HepG2 (cell line): ENCODE measurements around the gene PPP1CB. TPM values are rescaled to one million over a fixed set of nuclear protein-coding genes. Genes with fewer than 3 reads are reported as not detected.

Experiments used
- FOXK2 ChIP-seq: fragments of 450-650 bp; IDR thresholded peaks from 2 replicates; pipeline ENCODE4 v1.6.1; 2016
- ZNF749 ChIP-seq: sonication (generic); formaldehyde crosslinking; IDR thresholded peaks from 2 replicates; pipeline ENCODE4 v1.8.0; 2022; ENCODE audit warnings: mild to moderate bottlenecking, missing genetic modification reagents, moderate library complexity, borderline replicate concordance
- polyA plus RNA-seq, 8 experiments: library from polyadenylated mRNA; depleted of rRNA in 3 of 8; stranded (reverse) in 7 of 8; unstranded in 1 of 8; fragments of >200 nt; fragmentation: Illumina TruSeq in 4 of 8; extraction: Trizol in 4 of 8; gene quantifications; 2 replicates each; pipeline versions ENCODE4 v1.2.1 to v1.2.3, GENCODE V29; 2011 to 2016; ENCODE audit warnings: low read depth in 4 of 8, missing spikeins in 1 of 8, mixed read lengths in 1 of 8; ENCODE audit not compliant: insufficient read depth in 1 of 8
- total RNA-seq, 5 experiments: library from RNA; depleted of rRNA; stranded (reverse); fragments of >200 nt; fragmentation: Illumina TruSeq; extraction: Trizol; gene quantifications; 2 replicates each; pipeline ENCODE4 v1.2.3, GENCODE V29; 2016; ENCODE audit warnings: low read depth in 1 of 5
- TF ChIP-seq, protein P1 (sequence below): sonication (generic); formaldehyde crosslinking; IDR thresholded peaks from 2 replicates; pipeline ENCODE4 v1.4.0; 2020; ENCODE audit warnings: mild to moderate bottlenecking, missing genetic modification reagents
- TF ChIP-seq, protein P2 (sequence below): sonication (generic); formaldehyde crosslinking; IDR thresholded peaks from 2 replicates; pipeline ENCODE4 v1.8.1; 2023; ENCODE audit warnings: mild to moderate bottlenecking, inconsistent platforms, moderate library complexity, missing genetic modification reagents, borderline replicate concordance
- TF ChIP-seq, protein P3 (sequence below): sonication (generic); formaldehyde crosslinking; IDR thresholded peaks from 2 replicates; pipeline ENCODE4 v1.4.0; 2020; ENCODE audit warnings: mild to moderate bottlenecking, missing genetic modification reagents

The PPP1CB gene
- total and polyA plus RNA-seq, 2 of the 13 experiments (the other 11 are each of a cell fraction or from before 2014, with no cell fraction given), result 46.9 to 109 TPM

DNA sequence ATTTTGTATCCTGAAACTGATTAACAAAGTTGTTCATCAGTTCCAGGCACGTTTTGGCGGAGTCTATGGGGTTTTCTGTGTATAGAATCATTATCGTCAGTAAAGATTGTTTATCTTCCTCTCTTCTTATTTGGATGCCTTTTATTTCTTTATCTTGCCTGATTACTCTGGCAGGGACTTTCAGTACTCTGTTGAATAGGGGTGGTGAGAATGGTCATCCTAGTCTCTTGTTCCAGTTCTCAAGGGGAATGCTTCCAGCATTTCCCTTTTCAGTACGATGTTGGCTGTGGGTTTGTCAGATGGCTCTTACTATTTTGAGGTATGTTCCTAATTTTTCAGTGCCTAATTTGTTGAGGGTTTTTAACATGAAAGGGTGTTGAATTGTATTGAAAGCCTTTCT is 45.0 kb downstream of the PPP1CB start (continued):
- TF ChIP-seq, protein P1, sequence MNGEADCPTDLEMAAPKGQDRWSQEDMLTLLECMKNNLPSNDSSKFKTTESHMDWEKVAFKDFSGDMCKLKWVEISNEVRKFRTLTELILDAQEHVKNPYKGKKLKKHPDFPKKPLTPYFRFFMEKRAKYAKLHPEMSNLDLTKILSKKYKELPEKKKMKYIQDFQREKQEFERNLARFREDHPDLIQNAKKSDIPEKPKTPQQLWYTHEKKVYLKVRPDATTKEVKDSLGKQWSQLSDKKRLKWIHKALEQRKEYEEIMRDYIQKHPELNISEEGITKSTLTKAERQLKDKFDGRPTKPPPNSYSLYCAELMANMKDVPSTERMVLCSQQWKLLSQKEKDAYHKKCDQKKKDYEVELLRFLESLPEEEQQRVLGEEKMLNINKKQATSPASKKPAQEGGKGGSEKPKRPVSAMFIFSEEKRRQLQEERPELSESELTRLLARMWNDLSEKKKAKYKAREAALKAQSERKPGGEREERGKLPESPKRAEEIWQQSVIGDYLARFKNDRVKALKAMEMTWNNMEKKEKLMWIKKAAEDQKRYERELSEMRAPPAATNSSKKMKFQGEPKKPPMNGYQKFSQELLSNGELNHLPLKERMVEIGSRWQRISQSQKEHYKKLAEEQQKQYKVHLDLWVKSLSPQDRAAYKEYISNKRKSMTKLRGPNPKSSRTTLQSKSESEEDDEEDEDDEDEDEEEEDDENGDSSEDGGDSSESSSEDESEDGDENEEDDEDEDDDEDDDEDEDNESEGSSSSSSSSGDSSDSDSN, result no peak
- TF ChIP-seq, protein P2, sequence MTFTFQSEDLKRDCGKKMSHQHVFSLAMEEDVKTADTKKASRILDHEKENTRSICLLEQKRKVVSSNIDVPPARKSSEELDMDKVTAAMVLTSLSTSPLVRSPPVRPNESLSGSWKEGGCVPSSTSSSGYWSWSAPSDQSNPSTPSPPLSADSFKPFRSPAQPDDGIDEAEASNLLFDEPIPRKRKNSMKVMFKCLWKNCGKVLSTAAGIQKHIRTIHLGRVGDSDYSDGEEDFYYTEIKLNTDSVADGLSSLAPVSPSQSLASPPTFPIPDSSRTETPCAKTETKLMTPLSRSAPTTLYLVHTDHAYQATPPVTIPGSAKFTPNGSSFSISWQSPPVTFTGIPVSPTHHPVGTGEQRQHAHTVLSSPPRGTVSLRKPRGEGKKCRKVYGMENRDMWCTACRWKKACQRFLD (CRISPR knock-in tag), result no peak
- TF ChIP-seq, protein P3, sequence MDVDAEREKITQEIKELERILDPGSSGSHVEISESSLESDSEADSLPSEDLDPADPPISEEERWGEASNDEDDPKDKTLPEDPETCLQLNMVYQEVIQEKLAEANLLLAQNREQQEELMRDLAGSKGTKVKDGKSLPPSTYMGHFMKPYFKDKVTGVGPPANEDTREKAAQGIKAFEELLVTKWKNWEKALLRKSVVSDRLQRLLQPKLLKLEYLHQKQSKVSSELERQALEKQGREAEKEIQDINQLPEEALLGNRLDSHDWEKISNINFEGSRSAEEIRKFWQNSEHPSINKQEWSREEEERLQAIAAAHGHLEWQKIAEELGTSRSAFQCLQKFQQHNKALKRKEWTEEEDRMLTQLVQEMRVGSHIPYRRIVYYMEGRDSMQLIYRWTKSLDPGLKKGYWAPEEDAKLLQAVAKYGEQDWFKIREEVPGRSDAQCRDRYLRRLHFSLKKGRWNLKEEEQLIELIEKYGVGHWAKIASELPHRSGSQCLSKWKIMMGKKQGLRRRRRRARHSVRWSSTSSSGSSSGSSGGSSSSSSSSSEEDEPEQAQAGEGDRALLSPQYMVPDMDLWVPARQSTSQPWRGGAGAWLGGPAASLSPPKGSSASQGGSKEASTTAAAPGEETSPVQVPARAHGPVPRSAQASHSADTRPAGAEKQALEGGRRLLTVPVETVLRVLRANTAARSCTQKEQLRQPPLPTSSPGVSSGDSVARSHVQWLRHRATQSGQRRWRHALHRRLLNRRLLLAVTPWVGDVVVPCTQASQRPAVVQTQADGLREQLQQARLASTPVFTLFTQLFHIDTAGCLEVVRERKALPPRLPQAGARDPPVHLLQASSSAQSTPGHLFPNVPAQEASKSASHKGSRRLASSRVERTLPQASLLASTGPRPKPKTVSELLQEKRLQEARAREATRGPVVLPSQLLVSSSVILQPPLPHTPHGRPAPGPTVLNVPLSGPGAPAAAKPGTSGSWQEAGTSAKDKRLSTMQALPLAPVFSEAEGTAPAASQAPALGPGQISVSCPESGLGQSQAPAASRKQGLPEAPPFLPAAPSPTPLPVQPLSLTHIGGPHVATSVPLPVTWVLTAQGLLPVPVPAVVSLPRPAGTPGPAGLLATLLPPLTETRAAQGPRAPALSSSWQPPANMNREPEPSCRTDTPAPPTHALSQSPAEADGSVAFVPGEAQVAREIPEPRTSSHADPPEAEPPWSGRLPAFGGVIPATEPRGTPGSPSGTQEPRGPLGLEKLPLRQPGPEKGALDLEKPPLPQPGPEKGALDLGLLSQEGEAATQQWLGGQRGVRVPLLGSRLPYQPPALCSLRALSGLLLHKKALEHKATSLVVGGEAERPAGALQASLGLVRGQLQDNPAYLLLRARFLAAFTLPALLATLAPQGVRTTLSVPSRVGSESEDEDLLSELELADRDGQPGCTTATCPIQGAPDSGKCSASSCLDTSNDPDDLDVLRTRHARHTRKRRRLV (CRISPR knock-in tag), result no peak
- no peak for TF ChIP-seq FOXK2
- no peak for TF ChIP-seq ZNF749 (CRISPR knock-in tag)
- TF ChIP-seq, all 625 proteins: peak for 0
